GM06990 (cell line): ENCODE data around the gene EDDM13.

Source experiments
- DNase-seq: peaks from one replicate; pipeline ENCODE4 v3.0.0-alpha.2; 2011; ENCODE audit not compliant: insufficient read length; ENCODE audit errors: extremely low read depth
- H3K27me3 ChIP-seq: replicated peaks from 2 replicates; pipeline ENCODE4 v1.6.0; 2011; ENCODE audit warnings: low read length; ENCODE audit not compliant: control insufficient read depth, insufficient read depth
- H3K36me3 ChIP-seq: 2 replicates; pipeline ENCODE4 v1.5.1; 2011; ENCODE audit warnings: low read length; ENCODE audit not compliant: control insufficient read depth, insufficient read depth
- H3K4me3 ChIP-seq: replicated peaks from 2 replicates; pipeline ENCODE4 v1.5.1; 2011; ENCODE audit warnings: low read depth, mild to moderate bottlenecking, control low read depth, low read length
- TF ChIP-seq, protein P1 (sequence below): IDR thresholded peaks from 2 replicates; pipeline ENCODE4 v1.5.1; 2011; ENCODE audit warnings: low read length, control low read depth, mild to moderate bottlenecking, inconsistent platforms; ENCODE audit not compliant: insufficient read depth, poor library complexity, severe bottlenecking

The EDDM13 gene

DNA sequence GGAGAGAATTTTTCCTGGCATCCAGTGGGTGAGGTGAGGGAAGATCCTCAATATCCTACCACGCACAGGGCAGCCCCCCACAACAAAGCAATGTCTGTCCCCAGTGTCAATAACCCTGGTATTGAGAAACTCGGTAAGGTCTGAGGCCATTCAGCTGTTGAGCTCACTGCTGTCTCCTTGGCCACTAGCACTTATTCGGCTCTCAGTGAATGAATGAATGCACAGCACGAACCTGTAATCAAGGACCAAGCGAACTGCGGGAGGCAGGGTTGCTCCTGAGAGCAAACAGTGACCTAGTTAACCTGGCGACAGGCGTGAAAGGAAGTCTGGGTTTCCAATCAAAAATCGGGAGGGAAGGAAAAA, 41.5 kb downstream of the EDDM13 start:
- H3K36me3 ChIP-seq, result no peaks in the 10 kb centered on the region
- DNase-seq, result no peak
- TF ChIP-seq, protein P1, sequence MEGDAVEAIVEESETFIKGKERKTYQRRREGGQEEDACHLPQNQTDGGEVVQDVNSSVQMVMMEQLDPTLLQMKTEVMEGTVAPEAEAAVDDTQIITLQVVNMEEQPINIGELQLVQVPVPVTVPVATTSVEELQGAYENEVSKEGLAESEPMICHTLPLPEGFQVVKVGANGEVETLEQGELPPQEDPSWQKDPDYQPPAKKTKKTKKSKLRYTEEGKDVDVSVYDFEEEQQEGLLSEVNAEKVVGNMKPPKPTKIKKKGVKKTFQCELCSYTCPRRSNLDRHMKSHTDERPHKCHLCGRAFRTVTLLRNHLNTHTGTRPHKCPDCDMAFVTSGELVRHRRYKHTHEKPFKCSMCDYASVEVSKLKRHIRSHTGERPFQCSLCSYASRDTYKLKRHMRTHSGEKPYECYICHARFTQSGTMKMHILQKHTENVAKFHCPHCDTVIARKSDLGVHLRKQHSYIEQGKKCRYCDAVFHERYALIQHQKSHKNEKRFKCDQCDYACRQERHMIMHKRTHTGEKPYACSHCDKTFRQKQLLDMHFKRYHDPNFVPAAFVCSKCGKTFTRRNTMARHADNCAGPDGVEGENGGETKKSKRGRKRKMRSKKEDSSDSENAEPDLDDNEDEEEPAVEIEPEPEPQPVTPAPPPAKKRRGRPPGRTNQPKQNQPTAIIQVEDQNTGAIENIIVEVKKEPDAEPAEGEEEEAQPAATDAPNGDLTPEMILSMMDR, result no peak
- H3K27me3 ChIP-seq, result no peaks in the 10 kb centered on the region
- peak overlapping the region; percentile 67 for H3K4me3 ChIP-seq

GRCh38 chr19:56314381-56315076, 42.0 kb downstream of the EDDM13 start, which contains the start of gene ZSCAN5A:
Gene ZSCAN5A (minus strand): TSS chr19:56314839. CDS start chr19:56225046, 89,793 bp downstream.
- Histone ChIP-seq H3K27me3 (no peaks in the 10 kb centered on the region), H3K4me3 (peak within 1 kb of the TSS; percentile 67), H3K36me3 (no peaks in the 10 kb centered on the region)
- peak; percentile 96 for DNase-seq
- TF ChIP-seq, protein P1, result no peak

- H3K27me3 ChIP-seq, result no peaks in the 10 kb centered on the region
- peak overlapping the region; percentile 67 for H3K4me3 ChIP-seq
- TF ChIP-seq, protein P1, result no peak
Observed at GRCh38 chr19:56315077-56315828, 42.7 kb downstream of the EDDM13 start.

DNA sequence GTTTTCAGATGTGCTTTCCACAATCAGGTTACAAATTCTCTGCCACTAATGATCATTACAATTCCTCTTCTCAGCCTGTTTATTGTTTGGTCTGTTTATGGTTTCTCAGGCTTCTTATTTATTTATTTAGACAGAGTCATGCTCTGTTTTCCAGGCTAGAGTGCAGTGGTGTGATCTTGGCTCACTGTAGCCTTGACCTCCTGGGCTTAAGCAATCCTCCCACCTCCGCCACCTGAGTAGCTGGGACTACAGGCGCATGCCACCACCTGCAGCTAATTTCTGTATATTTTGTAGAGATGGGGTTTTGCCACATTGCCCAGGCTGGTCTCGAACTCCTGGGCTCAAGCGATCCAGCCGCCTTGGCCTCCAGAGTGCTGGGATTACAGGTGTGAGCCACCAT, 44.2 kb downstream of the EDDM13 start:
- TF ChIP-seq, protein P1, result no peak
- H3K27me3 ChIP-seq, result no peaks in the 10 kb centered on the region
- no peak for DNase-seq
- no peak overlapping the region for H3K4me3 ChIP-seq
- no peaks in the 10 kb centered on the region for H3K36me3 ChIP-seq

More at GRCh38 chr19:56315077-56315828, 42.7 kb downstream of the EDDM13 start:
- DNase-seq, result peak; percentile 90
- no peaks in the 10 kb centered on the region for H3K36me3 ChIP-seq

DNA sequence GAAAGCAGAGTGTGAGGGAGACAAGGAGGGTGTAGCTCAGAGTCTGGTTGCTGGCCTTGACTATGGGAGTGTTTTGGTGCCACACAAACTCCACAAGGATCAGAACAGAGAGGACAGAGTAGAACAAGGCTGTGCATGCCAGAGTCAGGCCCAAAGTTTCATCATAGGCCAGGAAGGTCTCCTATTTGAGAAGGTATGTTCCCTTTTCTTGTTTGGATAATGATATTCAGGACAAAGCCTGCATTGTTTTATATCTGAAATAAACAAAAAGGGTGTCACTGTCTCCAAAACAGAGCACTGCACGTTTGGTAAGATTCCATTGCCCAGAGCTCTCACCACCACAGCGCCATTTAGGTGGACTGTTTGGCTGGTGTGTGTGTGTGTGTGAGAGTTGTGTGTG, 45.2 kb downstream of the EDDM13 start:
- no peaks in the 10 kb centered on the region for H3K36me3 ChIP-seq
- H3K4me3 ChIP-seq, result no peak overlapping the region
- DNase-seq, result no peak
- TF ChIP-seq, protein P1, result no peak
- H3K27me3 ChIP-seq, result no peaks in the 10 kb centered on the region
